Parietal lobe (tissue), 1 donor: Measurements from ENCODE around the gene OLIG3. TPM values are rescaled to one million over a fixed set of nuclear protein-coding genes. Genes with fewer than 3 reads are reported as not detected.

Source experiments
- total RNA-seq: library from RNA; depleted of rRNA; stranded (reverse); fragments of >200 nt; gene quantifications from one replicate; pipeline ENCODE4 v1.2.3, GENCODE V29; 2014

The OLIG3 gene
- total RNA-seq, result not detected

GRCh38 chr6:137494281-137494987 lies at the start of gene OLIG3:
OLIG3 (minus strand) TSS chr6:137494394; CDS start chr6:137494170, 224 bp downstream.

